GM21786 (cell line): ENCODE measurements around the gene FOXK2.
A peak's percentile ranks its signal among the peaks of the same experiment; 100 is the strongest.
"Not testable (repeated sequence)": the region's sequence is repeated elsewhere in the genome, so short reads cannot be mapped to it uniquely, and the experiment has no call there.

Source experiments
- ATAC-seq: cut with Tn5 transposase; IDR thresholded peaks from one replicate; pipeline ENCODE4 v1.9.1; 2021; ENCODE audit not compliant: unreplicated experiment

The FOXK2 gene

DNA sequence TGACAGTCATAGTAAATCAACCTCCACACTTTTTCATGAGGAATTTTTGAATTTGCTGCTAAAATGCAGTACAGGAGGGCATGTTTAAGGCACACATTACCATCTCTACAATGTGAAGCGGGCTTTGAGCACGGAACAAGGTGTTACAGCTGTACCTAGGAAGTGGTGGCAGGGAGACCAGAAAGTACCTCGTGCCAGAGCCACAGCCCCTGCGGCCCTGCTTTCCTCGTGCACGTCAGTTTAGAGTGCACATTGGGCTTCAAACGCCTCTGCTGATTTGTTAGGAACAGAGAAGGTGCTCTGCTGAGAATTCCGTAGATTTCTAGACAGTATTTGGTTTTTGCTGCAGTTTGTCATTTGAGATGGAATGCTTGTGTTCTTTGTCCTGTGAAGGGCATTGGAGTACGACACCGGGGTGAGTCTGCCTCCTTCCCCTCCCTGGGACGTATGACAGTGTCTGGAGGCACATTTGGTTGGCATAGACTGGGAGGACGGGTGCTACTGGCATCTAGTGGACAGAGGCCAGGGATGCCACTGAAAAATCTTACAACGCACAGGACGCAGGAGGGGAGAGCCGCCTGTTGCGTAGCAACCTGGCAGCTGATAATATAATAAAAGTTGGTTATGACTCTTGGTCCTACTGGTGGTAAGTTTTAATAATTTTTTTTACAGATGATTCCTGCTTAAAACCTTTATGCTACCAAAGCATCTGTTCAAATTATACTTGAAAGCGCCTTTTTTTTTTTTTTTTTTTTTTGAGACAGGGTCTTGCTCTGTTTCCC lies 9.1 kb downstream of the FOXK2 start:
- ATAC-seq = no peak

DNA sequence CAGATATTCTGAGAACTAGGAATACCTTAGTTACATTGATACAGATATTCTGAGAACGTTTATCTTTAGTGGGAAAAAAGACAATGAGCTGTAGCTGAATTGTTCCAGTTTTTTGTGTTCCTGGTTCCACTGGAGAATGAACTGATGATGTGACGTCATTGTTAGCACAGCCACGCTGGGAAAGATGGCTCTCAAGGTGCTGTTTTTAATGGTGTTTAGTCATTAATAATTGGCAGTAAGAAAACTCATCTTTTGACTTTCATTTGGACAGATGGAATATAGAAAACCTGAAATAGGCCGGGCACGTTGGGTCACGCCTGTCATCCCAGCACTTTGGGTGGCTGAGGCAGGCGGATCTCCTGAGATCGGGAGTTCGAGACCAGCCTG lies 10.4 kb downstream of the FOXK2 start:
- no peak for ATAC-seq

DNA sequence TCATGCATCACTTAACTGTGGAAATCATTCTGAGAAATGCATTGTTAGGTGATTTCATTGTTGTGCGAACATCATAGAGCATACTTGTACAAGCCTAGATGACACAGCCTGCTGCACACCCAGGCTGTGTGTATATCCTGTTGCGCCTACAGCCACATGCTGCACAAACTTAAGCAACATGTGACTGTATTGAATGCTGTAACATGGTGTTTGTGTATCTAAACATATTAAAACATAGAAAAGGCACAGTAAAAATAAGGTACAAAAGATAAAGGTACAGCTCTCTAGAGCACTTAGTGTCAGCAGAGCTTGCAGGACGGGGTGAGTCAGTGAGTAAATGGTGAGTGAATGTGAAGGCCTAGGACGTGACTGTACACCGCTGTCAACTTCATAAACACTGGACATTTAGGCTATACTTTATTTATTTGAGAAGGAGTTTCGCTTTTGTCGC lies 11.9 kb downstream of the FOXK2 start:
- ATAC-seq = no peak

DNA sequence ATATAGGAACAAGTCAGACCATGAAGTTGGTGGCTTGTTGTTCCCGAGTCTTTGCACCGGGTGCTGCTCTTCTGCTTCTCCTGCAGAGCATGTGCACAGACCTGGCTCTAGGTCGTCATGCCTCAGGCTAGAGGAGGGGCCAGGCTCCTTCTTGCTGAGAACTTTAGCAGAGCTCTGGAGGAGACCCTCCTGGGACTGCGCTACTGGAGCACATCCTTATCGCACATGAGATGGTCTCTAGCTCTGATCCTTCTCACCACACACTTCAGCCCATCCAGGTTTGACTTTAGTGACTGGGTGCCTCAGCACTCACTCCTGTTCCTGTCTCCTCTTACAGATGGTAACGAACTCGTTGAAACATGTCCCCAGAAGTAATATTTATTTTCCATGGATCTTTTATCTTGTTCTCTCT lies 14.9 kb downstream of the FOXK2 start:
- no peak for ATAC-seq

DNA sequence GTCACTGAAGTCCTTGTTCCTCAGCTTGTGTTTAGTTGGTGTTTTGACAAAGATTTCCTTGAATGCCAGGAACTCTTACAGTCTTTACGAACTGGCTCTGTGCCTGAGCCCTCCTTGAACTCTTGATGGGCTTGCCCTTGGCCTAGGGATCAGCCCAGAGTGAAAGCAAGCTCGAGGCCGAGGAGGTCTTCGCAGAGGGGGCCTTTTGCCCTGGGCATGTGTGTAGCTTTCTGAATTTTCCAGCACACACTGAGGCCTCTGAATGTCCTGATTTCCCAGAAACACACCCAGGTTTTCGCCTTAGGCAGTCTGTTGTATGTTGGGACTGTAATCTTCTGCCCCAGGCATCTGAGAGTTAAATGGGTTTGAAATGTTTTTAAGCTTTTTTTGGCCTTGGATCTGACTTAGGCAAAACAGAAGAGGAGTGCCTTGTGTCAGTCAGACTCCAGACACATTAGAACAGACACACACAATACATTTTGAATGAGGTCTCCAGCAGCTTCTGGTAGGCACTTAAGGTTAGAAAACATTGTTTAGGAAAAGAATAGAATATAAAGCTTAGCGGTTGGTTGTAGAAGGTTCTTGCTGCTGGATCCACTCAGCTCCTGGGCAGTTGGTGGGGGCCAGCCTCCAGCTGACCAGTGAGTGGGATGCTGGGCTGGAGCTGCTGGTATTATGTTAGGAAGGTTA lies 17.1 kb downstream of the FOXK2 start:
- no peak for ATAC-seq

DNA sequence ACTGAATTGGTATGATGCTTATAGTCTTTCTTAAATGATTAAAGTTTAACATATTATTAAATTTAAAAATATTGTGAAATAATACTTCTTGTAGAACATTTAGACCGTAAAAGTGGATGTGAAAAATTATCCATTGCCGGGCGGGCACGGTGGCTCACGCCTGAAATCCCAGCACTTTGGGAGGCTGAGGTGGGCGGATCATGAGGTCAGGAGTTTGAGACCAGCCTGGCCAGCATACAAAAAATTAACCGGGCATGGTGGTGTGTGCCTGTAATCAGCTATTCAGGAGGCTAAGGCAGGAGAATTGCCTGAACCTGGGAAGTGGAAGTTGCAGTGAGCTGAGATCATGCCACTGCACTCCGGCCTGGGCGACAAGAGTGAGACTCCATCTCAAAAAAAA lies 17.7 kb downstream of the FOXK2 start:
- ATAC-seq = not testable (repeated sequence)

DNA sequence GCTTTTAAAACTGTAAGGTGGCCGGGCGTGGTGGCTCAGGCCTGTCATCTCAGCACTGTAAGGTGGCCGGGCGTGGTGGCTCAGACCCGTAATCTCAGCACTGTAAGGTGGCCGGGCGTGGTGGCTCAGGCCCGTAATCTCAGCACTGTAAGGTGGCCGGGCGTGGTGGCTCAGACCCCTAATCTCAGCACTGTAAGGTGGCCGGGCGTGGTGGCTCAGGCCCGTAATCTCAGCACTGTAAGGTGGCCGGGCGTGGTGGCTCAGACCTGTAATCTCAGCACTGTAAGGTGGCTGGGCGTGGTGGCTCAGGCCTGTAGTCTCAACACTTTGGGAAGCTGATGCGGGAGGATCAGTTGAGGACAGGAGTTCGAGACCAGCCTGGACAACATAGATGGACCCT lies 19.5 kb downstream of the FOXK2 start:
- not testable (repeated sequence) for ATAC-seq

DNA sequence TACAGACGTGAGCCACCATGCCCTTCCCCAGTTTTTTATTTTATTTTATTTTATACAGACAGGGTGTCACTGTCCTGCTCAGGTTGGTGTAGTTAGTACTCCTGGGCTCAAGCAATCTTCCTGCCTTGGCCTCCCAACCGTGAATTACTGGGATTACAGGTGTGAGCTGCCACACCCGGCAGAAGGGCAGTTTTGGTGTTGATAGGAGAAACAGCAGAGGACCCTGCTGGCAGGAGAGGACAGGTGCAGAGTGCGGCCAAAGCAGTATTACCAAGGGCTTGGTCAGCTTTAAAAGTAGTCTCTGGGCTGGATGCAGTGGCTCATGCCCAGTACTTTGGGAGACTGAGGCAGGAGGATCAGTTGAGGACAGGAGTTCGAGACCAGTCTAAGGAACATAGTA lies 22.9 kb downstream of the FOXK2 start:
- ATAC-seq = no peak

DNA sequence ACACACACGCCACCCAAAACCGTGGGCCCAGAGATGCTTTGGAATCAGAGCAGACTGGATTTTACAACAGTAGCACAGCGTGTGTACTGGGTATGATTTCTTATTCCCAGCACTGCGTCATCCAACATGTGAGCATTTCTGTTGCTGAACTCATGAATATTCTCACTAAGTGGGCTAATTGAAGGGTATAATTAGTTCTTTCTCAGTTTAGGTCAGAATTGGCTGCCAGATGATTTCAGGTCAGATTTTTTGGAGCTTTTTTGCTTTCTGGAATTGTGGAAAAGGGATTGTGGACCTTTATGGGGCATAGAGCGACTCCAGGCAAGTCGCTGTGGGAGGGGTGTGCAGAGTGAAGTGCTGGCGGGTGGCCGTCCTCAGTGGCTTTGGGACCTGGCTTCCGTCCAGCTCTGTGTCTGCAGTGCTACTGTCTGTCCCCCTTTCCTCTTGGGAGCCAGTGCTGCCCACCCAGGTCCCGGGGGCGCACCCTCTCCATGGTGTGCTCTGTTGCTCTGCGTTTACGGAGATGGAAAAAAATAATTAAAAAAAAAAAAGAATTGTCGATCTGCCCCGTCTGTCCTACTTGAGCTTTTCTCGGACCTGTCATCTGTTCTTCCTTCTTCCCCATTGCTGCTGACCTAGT lies 25.0 kb downstream of the FOXK2 start:
- no peak for ATAC-seq

DNA sequence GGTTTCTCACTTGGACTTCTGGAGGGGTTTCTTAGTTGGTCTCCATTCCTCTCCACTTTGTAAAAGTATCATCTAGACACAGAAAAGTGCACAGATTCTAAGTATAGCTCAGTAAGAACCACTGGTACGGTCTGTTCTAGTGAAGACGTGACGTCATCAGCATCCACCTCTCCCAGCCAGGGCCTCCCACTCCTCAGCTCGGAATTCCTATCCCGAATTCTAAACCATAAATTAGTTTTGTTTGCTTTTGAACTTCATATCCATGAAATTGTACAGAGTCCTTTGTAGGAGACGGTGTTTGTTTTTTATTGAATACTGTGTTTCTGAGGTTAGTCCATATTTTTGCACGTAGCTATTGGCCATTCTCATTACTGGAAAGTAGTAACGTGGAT lies 25.5 kb downstream of the FOXK2 start:
- no peak for ATAC-seq

DNA sequence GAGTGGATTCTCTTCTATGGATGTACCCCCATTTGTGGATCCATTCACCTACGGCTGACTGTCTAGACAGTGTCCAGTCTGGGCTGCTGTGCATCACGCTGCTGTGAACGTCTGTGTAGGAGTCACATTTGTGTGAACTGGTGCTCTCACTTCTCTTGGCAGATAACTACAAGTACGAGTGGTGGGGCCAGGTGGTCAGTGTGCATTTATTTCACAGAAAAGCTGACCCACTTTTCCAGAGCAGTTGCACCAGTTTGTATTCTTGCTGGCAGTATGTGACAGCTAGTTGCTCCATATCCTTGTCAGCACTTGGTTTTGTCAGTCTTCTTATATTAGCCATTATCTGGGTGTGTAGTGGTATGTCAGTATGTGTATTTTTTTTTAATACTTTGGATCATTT lies 28.4 kb downstream of the FOXK2 start:
- ATAC-seq = no peak

DNA sequence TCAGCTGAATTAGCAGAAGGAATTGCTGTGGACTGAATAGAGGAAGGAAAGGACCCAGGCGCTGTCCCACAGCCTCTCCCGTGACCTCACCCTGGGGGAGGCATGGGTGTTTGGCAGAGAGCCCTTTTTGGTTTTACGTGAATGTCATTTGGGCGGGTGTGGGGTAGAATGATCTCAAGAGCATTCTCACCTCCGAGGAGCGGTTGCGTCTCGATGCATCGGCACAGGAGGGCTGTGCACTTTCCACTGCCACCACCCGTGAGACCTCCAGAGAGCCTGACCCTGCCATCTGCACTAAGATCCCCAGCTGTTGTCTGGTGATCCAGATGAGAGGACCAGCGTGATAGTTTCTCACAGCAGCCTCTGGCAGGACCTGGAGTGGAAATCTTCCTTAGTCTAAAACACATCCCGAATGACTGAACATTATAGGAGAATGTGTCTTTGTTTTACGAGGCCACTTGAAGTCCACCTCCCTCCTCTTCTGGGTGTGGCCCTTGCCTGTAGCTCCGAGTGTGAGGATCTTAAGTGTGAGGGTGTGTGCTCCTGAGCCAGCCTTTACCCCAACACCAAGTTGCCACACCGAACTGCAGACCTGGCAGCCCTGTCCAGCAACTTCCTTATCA lies 29.3 kb downstream of the FOXK2 start:
- no peak for ATAC-seq

DNA sequence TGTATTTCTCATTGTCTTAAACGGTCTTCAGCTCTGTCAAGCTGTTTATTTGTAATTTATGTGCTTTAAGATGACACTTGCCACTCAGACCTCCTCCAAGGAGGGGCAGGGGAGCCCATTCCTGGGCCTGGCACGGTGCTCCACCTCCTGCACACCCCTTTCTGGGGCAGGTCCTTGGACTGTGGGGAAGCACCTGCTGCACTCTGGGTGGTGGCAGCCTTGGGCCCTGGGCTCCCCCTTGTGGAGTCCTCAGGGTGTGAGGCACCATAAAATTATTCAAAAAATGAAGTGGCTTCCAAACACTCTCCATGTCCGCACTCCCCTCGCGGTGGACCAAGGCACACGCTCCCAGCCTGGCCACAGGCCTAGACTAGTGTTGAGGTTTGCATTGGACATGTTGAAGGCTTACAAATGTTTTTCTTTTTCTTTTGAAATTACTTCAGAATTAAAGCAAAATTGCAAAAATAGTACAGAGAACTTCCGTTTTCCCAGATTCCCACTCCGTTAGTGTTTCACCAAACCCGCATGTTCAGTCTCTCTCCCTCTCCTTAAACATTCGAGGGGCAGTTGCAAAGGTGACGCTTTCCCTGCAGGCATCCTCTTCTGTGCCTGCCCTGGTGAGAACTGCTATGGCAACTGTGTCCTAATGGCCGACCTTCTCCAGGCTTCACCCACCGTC lies 32.4 kb downstream of the FOXK2 start:
- peak; percentile 74 for ATAC-seq

DNA sequence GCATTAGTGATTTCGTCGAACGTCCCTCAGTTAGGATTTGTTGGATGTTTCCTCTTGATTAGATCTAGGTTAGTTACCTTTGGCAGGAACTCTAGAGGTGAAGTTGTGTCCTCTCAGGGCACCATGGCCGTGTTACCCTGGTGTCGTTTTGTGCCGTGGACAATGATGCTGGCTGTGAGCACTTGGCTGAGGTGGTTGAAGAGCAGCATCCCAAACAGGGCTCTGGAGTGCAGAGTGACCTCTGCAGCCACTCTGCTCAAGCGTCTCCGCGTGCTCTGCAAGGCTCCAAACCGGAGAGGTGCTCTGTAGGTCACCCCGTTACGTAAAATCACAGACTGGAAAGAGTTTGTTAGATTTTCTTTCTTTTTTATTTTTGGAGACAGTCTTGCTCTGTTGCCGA lies 33.0 kb downstream of the FOXK2 start:
- ATAC-seq = no peak

DNA sequence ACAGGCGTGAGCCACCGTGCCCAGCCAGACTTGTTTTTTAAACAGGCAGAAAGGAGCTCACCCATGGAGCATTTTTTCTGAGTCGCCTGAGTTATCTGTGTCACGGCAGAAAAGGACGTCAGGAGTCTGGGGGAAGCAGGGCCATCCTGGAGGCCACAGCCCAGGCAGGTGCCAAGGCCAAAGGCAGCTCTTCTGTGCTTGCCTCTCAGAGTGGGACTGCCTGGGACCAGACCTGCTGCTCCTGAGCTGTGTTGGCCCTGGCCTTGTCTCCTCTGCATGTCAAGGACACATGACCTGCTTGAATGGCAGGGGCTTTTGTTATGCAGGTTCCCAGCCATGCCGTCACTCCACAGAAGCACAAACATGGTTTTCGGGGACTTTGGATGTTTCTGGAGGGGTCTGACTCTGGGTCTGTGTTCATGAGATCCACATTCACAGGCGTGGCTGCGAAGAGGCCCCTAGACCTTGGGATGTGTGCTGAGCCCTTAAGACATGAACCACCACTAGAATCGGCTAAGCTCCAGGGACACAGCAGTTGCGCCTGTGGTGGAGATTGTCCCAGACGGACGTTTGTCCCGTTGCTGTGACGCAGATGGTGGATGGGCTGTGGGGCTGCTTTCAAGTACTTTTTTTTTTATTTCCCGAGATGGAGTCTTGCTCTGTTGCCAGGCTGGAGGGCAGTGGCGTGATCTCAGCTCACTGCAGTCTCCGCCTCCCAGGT lies 33.8 kb downstream of the FOXK2 start:
- no peak for ATAC-seq

DNA sequence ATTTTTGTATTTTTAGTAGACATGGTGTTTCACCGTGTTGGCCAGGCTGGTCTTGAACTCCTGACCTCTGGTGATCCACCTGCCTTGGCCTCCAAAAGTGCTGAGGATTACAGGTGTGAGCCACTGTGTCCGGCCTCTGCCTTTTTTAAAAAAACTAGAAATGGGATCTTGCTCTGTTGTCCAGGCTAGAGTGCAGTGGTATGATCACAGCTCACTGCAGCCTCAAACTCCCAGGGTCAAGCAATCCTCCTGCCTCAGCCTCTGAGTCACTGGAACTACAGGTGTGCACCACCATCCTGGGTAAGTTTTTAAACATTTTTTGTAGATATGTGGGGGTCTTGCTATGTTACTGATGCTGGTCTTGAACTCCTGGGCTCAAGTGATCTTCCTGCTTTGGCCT lies 38.0 kb downstream of the FOXK2 start:
- not testable (repeated sequence) for ATAC-seq

DNA sequence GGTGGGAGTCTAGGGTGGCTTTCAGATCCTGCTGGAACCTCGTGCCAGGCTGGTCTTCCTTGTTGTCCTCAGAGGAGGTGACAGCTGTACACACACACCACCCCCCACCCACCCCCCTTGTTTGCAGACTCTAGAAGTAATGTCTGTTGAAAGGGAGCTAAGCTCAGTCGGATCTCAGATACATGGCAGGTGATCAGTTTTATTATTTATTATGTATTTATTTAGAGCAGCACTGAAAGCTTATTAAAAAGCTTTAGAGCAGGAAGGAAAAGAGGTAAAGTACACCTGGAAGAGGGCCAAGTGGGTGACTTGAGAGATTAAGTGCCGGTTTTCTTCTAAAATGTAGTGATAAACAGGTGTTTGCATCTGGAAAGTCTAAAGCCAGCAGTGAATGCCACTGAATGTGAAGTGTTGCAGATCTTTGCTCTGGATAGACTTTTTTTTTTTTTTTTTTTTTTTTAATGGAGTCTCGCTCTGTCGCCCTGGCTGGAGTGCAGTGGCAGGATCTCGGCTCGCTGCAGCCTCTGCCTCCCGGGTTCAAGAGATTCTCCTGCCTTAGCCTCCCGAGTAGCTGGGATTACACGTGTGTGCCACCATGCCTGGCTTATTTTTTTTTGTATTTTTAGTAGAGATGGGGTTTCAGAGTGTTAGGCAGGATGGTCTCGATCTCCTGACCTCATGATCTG lies 40.2 kb downstream of the FOXK2 start:
- no peak for ATAC-seq

DNA sequence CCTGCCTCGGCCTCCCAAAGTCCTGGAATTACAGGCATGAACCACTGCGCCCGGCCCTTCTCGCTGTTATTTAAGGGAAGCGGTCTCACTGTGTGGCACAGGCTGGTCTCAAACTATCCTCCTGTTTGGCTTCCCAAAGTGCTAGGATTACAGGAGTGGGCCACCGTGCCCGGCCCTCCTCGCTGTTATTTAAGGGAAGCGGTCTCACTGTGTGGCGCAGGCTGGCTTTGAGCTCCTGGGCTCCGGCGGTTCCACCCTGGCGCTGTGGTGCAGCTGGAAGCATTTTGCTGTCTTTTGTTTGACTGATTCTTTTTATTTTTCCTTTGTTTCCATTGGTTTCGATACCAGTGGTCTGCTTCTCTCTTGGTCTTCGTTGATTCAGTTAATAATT lies 40.7 kb downstream of the FOXK2 start:
- ATAC-seq = no peak

DNA sequence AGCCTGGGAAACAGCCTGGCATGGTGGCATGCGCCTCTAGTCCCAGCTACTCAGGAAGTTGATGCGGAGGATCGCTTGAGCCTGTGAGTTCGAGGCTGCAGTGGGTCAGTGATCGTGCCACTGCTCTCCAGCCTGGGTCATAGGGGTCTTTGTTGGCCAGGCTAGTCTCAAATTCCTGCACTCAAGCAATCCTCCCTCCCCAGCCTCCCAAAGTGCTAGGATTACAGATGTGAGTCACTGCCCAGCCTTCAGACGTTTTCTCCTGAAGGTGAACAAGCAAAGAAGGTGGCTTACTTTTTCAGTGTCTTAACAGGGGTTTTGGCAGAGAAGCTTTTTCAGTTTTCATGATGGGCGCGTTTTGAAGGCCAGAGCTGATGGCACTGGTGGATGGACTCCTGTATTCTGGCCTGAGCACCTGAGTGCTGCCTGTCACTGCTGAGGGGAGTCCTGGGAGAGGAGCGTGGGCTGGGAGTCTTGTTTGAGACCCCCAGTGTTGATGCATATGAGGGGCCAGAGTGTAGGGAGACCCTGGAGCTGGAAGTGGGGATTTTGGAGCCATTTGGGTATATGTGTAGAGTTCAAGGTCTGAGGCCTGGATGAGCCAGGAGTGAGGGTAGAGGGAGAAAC lies 41.4 kb downstream of the FOXK2 start:
- ATAC-seq = no peak
